Measurements from ENCODE around the gene OR56A4. TPM values are rescaled to one million over a fixed set of nuclear protein-coding genes. Genes with fewer than 3 reads are reported as not detected.

The OR56A4 gene
- total and polyA plus RNA-seq, 12 donors: under 0.01 TPM; not detected in 11

DNA sequence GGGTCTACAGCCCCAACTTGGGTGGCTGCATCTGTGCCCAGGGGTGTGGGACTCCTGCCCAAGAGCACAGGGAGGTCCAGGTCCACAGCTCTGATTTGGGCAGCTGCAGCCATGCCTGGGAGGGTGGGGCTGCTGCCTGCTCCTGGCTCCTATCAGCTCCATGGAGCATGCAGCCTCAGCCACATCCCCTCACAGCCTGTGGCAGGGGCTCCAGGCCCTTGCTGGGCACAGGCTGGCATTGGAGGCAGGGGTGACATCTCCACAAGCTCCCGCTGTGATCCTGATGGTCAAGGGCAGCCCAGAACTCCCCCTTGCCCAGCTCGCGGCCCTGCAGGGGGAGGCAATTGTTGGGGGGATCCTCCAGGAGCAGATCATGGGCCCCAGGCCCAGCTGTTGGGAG is 6.3 kb upstream of the OR56A4 start:
- TF ChIP-seq POLR2A (IDR thresholded peaks at IDR 0.05): no peak
- TF ChIP-seq, protein P1, sequence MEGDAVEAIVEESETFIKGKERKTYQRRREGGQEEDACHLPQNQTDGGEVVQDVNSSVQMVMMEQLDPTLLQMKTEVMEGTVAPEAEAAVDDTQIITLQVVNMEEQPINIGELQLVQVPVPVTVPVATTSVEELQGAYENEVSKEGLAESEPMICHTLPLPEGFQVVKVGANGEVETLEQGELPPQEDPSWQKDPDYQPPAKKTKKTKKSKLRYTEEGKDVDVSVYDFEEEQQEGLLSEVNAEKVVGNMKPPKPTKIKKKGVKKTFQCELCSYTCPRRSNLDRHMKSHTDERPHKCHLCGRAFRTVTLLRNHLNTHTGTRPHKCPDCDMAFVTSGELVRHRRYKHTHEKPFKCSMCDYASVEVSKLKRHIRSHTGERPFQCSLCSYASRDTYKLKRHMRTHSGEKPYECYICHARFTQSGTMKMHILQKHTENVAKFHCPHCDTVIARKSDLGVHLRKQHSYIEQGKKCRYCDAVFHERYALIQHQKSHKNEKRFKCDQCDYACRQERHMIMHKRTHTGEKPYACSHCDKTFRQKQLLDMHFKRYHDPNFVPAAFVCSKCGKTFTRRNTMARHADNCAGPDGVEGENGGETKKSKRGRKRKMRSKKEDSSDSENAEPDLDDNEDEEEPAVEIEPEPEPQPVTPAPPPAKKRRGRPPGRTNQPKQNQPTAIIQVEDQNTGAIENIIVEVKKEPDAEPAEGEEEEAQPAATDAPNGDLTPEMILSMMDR (IDR thresholded peaks at IDR 0.05): no peak
- 69 to 100% (median 90%) methylated on average over 1 to 3 of the region's 3 CpGs; no CpG with 5 or more reads in 1 of the 4 donors for WGBS, 4 donors
- no peaks in the 10 kb centered on the region for H3K4me1 ChIP-seq (replicated peaks in 1 of 2)
- intact Hi-C loops (cut with DNase I): no loop called here
- H3K27me3 ChIP-seq: no peaks in the 10 kb centered on the region
- DNase-seq: no peak
- H3K27ac ChIP-seq: no peak overlapping the region
- peaks cover 0 to 16% (median 0%) of the 10 kb centered on the region in 3 donors for H3K9me3 ChIP-seq (replicated peaks in 1 of 3)
- no peak overlapping the region for H3K4me3 ChIP-seq
- H3K36me3 ChIP-seq (replicated peaks in 1 of 2): no peaks in the 10 kb centered on the region

GRCh38 chr11:6012035-6012668 is 5.4 kb upstream of the OR56A4 start:
- peaks cover 0 to 9% (median 0%) of the 10 kb centered on the region in 3 donors for H3K9me3 ChIP-seq (replicated peaks in 1 of 3)
- 70 to 79% (median 75%) methylated on average over 4 of the region's 4 CpGs for WGBS, 4 donors
- H3K27me3 ChIP-seq: no peaks in the 10 kb centered on the region
- intact Hi-C loops (cut with DNase I): no loop called here
- no peak for DNase-seq
- H3K4me3 ChIP-seq: no peak overlapping the region
- no peaks in the 10 kb centered on the region for H3K36me3 ChIP-seq (replicated peaks in 1 of 2)
- H3K27ac ChIP-seq: no peak overlapping the region
- TF ChIP-seq, protein P1 (IDR thresholded peaks at IDR 0.05): no peak
- no peak for TF ChIP-seq POLR2A (IDR thresholded peaks at IDR 0.05)
- H3K4me1 ChIP-seq (replicated peaks in 1 of 2): no peaks in the 10 kb centered on the region

DNA sequence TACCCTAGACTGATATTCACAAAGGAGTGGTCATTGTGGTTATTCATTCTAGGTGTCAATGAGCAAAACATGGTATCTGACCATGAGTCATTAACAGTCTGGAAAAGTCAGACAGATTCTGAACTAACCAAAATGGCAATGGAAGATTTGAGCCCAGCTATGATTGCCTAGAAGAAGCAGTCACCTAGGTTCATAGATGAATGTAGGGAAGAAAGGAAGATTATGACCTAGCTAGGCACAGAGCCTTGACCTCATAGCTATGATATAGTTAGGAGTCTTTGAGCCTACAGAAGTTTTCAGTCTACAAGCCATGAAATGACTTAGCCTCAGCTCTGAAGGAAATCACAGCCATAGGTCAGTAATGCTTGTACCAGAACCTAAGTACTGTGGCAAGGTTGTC is 351 bp downstream of the OR56A4 start:
- H3K36me3 ChIP-seq (replicated peaks in 1 of 2): no peaks in the 10 kb centered on the region

GRCh38 chr11:6002202-6002699 is 4.5 kb downstream of the OR56A4 start:
- TF ChIP-seq POLR2A (IDR thresholded peaks at IDR 0.05): no peak
- TF ChIP-seq, protein P1 (IDR thresholded peaks at IDR 0.05): no peak
- no peak for DNase-seq
- no peak overlapping the region for H3K4me3 ChIP-seq
- intact Hi-C loops (cut with DNase I): no loop called here
- no peak overlapping the region for H3K27ac ChIP-seq
- 61 to 76% (median 67%) methylated on average over 7 of the region's 7 CpGs for WGBS, 4 donors
- H3K27me3 ChIP-seq: no peaks in the 10 kb centered on the region
- H3K9me3 ChIP-seq (replicated peaks in 1 of 3): no peaks in the 10 kb centered on the region
- no peaks in the 10 kb centered on the region for H3K36me3 ChIP-seq (replicated peaks in 1 of 2)
- H3K4me1 ChIP-seq (replicated peaks in 1 of 2): no peaks in the 10 kb centered on the region

More for the DNA sequence above, 351 bp downstream of the OR56A4 start:
- DNase-seq: no peak
- no peaks in the 10 kb centered on the region for H3K9me3 ChIP-seq (replicated peaks in 1 of 3)
- no peaks in the 10 kb centered on the region for H3K27me3 ChIP-seq
- intact Hi-C loops (cut with DNase I): no loop called here
- TF ChIP-seq POLR2A (IDR thresholded peaks at IDR 0.05): no peak
- TF ChIP-seq, protein P1 (IDR thresholded peaks at IDR 0.05): no peak
- no peak overlapping the region for H3K27ac ChIP-seq
- H3K4me1 ChIP-seq (replicated peaks in 1 of 2): no peaks in the 10 kb centered on the region
- H3K4me3 ChIP-seq: no peak overlapping the region
